HG02938 (cell line): Measurements from ENCODE around the gene RAB31.

Experiments used
- ATAC-seq: cut with Tn5 transposase; IDR thresholded peaks from one replicate; pipeline ENCODE4 v1.9.1; 2021; ENCODE audit warnings: mild to moderate bottlenecking, moderate library complexity; ENCODE audit not compliant: unreplicated experiment

RAB31 gene

GRCh38 chr18:9735879-9736278 lies 27.8 kb downstream of the RAB31 start:
- ATAC-seq = no peak

GRCh38 chr18:9736286-9736835 lies 28.3 kb downstream of the RAB31 start:
- no peak for ATAC-seq

- no peak for ATAC-seq
These were observed 28.9 kb downstream of the RAB31 start for GRCh38 chr18:9737006-9737405.

GRCh38 chr18:9737472-9738121 lies 29.5 kb downstream of the RAB31 start:
- ATAC-seq = no peak

- ATAC-seq = no peak
These were observed 30.3 kb downstream of the RAB31 start for GRCh38 chr18:9738266-9738969.

- ATAC-seq = no peak
These were observed 31.4 kb downstream of the RAB31 start for GRCh38 chr18:9739516-9739915.

GRCh38 chr18:9740071-9740470 lies 32.0 kb downstream of the RAB31 start:
- no peak for ATAC-seq

- ATAC-seq = no peak
These were observed 33.3 kb downstream of the RAB31 start for GRCh38 chr18:9741406-9741792.

GRCh38 chr18:9741793-9742523 lies 33.9 kb downstream of the RAB31 start:
- ATAC-seq = no peak

- ATAC-seq = no peak
These were observed 34.5 kb downstream of the RAB31 start for GRCh38 chr18:9742524-9743131.

GRCh38 chr18:9743200-9744016 lies 35.3 kb downstream of the RAB31 start:
- no peak for ATAC-seq

GRCh38 chr18:9746958-9747357 lies 38.9 kb downstream of the RAB31 start:
- ATAC-seq = no peak

GRCh38 chr18:9749611-9750010 lies 41.5 kb downstream of the RAB31 start:
- ATAC-seq = no peak

- no peak for ATAC-seq
These were observed 42.0 kb downstream of the RAB31 start for GRCh38 chr18:9750112-9750511.

- ATAC-seq = no peak
These were observed 42.7 kb downstream of the RAB31 start for GRCh38 chr18:9750606-9751304.

GRCh38 chr18:9751371-9752031 lies 43.4 kb downstream of the RAB31 start:
- no peak for ATAC-seq

GRCh38 chr18:9753846-9754245 lies 45.7 kb downstream of the RAB31 start:
- ATAC-seq = no peak

- ATAC-seq = no peak
These were observed 47.0 kb downstream of the RAB31 start for GRCh38 chr18:9755110-9755509.

- no peak for ATAC-seq
These were observed 47.5 kb downstream of the RAB31 start for GRCh38 chr18:9755615-9756014.
